Cardiac fibroblast (primary cell): ENCODE data around the gene KYNU.

Experiments
- DNase-seq, 2 donors: peaks; one replicate each; pipeline versions ENCODE4 v3.0.0 to v3.0.0-alpha.2; 2010; ENCODE audit warnings: low read depth in 2 of 2
- H3K4me3 ChIP-seq, 2 donors: replicated peaks in 1 of 2; 1 replicate in 1 of 2; 2 replicates in 1 of 2; pipeline ENCODE4 v1.5.1; 2011; ENCODE audit warnings: low read depth in 2 of 2, low read length in 2 of 2, mild to moderate bottlenecking in 2 of 2, moderate library complexity in 1 of 2
- TF ChIP-seq, protein P1 (sequence below): IDR thresholded peaks from one replicate; pipeline ENCODE4 v1.5.1; 2011; ENCODE audit warnings: low read depth, mild to moderate bottlenecking, low read length, inconsistent platforms

Gene KYNU

DNA sequence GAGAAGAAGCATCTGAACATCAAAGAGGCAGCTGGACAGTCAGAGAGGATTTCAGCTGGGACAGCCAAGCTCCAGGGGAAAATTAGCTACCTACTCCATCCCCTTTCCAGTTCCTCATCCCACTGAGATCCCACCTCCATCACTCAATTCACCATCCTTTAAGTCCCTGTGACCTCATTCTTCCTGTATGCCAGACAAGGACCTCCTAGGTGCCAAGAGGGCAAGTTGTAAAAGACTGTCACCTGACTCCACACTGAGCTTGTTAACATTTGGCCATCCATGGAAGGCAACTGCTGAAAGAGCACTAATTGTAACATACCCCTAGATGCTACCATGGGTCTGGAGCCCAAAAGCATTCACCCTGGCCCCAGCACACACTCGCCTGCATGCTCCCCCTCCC lies 97.8 kb downstream of the KYNU start:
- no peak overlapping the region for H3K4me3 ChIP-seq
- TF ChIP-seq, protein P1, sequence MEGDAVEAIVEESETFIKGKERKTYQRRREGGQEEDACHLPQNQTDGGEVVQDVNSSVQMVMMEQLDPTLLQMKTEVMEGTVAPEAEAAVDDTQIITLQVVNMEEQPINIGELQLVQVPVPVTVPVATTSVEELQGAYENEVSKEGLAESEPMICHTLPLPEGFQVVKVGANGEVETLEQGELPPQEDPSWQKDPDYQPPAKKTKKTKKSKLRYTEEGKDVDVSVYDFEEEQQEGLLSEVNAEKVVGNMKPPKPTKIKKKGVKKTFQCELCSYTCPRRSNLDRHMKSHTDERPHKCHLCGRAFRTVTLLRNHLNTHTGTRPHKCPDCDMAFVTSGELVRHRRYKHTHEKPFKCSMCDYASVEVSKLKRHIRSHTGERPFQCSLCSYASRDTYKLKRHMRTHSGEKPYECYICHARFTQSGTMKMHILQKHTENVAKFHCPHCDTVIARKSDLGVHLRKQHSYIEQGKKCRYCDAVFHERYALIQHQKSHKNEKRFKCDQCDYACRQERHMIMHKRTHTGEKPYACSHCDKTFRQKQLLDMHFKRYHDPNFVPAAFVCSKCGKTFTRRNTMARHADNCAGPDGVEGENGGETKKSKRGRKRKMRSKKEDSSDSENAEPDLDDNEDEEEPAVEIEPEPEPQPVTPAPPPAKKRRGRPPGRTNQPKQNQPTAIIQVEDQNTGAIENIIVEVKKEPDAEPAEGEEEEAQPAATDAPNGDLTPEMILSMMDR: no peak
- no peak for DNase-seq

DNA sequence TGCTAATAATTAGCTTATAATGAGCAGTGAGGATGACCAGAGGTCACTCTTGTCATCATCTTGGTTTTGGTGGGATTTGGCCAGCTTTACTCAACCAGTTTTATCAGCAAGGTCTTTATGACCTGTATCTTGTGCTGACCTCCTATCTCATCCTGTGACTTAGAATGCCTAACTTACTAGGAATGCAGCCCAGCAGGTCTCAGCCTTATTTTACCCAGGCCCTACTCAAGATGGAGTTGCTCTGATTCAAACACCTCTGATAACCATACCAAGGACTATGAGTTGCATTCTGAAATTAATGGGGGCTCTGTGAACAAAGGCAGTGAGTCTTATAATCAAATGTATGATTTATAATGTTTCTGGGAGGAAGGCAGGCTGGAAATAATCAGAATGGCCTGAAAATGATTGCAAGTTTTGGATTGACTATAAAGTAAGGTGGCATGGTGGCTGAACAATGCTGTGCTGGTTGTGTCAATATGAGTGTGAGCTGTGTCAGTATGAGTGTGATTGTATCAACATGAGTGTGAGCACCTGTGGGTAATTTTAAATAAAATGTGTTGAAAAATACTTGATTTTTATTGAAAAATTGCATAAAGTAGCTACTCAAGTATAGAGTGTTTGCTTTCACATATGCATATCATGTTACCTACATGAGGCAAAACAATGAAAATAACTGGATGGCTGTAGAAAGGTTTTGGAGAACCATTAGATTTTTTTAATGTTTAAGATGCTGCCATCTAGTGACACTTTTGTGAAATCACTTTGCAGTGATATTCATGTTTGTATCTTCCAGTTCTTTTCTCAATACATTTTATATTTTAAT lies 103.0 kb downstream of the KYNU start:
- peak; percentile 68 to 70 for DNase-seq
- TF ChIP-seq, protein P1: peak; percentile 26
- no peak overlapping the region for H3K4me3 ChIP-seq

DNA sequence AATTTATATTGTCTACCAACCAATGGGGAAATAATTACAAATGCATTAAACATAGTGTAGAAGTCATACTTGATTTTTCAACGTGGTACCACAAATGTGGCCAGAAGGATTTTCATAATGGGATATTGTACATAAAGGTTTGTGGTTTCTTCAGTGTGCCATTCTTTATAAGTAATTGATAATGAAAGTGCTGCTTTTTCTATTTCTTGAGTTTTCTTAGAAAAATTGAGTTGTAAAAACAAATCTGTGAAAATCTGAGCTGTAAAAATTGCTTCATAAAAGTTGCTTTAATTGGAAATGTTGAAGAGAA lies 103.6 kb downstream of the KYNU start:
- TF ChIP-seq, protein P1: no peak
- DNase-seq: no peak
- no peak overlapping the region for H3K4me3 ChIP-seq

DNA sequence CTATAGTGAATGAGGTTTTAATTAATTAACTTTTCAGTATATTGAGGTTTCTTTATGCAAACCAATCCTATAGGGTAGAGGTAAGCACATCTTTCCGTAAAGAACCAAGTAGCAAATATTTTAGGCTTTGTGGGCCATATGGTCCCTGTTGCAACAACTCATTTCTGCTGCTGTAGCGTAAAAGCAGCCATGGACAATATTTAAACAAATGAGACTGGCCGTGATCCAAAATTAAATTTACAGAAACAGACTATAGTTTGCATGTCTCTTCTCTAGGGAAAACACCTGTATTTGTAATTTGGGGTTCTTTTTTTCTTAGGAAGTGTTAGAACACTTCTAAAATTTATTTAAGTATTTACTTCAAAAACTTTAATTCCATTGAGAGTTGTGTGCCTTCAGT lies 104.3 kb downstream of the KYNU start:
- H3K4me3 ChIP-seq: no peak overlapping the region
- TF ChIP-seq, protein P1: no peak
- DNase-seq: no peak

DNA sequence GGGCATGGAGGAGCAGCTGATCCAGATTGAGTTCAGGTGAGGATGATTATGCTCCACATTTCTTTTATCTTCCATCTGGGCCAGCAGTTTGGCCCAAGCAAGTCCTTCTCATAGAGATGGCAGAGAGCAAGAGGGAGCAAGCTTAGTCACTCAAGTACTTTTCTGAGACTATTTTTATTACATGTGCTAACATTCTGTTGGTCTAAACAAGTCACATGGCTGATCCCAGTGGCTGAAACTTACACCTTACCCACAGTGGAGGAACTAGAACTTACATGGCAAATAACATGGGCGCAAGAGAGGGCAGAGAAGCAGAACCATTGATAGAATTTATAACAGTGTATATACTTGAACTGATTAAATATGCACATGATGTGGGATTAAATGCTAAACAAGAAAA lies 105.7 kb downstream of the KYNU start:
- TF ChIP-seq, protein P1: no peak

DNA sequence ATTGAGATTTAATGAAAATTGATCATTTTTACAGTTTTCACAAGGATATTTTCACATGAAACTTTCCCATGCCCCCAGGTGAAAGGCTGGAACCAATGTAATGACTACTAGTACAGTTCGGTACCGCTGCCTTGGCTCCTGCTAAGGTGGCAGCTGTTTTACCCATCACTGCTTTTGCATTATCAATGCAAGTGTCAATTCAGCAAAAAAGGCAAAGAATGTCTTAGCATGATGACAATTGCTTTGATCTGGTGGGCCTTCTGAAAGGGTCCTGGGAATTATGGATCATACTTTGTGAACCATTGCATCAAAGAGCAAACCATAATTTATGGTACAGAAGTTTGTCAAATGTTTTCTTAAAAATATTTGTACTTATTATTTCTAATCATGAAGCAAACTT lies 107.2 kb downstream of the KYNU start:
- DNase-seq: no peak
- TF ChIP-seq, protein P1: no peak
- no peak overlapping the region for H3K4me3 ChIP-seq

More for the DNA sequence above, 105.7 kb downstream of the KYNU start:
- H3K4me3 ChIP-seq: no peak overlapping the region
- DNase-seq: no peak

DNA sequence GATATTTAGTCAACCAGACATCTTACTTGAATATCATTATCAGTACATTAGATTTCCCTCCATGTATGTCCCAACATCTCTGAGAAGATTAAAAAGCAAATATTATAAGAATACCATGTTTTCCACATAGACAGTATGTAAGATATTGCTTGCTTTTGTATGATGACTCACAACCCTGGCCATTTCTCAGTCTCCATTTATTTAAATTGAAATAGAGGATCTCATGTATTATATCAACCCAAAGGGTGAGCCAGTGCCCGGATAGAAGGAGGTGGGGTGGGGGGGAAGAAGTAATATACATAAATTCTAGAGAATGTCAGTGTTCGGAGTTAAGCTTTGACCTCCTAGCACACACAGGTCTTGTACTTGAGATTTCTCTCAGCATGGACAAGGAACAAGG lies 109.6 kb downstream of the KYNU start:
- no peak overlapping the region for H3K4me3 ChIP-seq
- DNase-seq: no peak
- TF ChIP-seq, protein P1: no peak
